AG04450 (cell line): ENCODE data around the gene NKAIN2. TPM values are rescaled to one million over a fixed set of nuclear protein-coding genes. Genes with fewer than 3 reads are reported as not detected.

Source experiments
- CTCF ChIA-PET: fragments of 300-600, 350-600 bp; formaldehyde crosslinking; extraction: SDS; loops from one replicate; lab custom pipeline; 2022; ENCODE audit warnings: antibody characterized with exemption, inconsistent platforms; lab: Charles Lee
- POLR2A ChIA-PET: fragments of 350-600 bp; formaldehyde crosslinking; extraction: SDS; loops from one replicate; lab custom pipeline; 2021; ENCODE audit warnings: antibody characterized with exemption, inconsistent platforms; lab: Yijun Ruan, JAX
- DNase-seq: peaks from one replicate; pipeline ENCODE4 v3.0.0-alpha.2; 2011; ENCODE audit warnings: low read depth, low spot score
- H3K27ac ChIP-seq: one replicate; pipeline ENCODE4 v1.5.1; 2012; ENCODE audit warnings: low read depth, low read length, control low read depth
- H3K27me3 ChIP-seq: one replicate; pipeline ENCODE4 v1.6.0; 2012; ENCODE audit warnings: low read length; ENCODE audit not compliant: control insufficient read depth, insufficient read depth
- H3K4me3 ChIP-seq: 2 replicates; pipeline ENCODE4 v1.5.1; 2011; ENCODE audit warnings: mild to moderate bottlenecking, low read depth, low read length, control low read depth
- H3K9me3 ChIP-seq: 2 replicates; pipeline ENCODE4 v1.5.1; 2012; ENCODE audit warnings: low read length; ENCODE audit not compliant: control insufficient read depth, insufficient read depth
- polyA plus RNA-seq: library from polyadenylated mRNA; depleted of rRNA; stranded (reverse); fragments of >200 nt; gene quantifications from 2 replicates; pipeline ENCODE4 v1.2.3, GENCODE V29; 2011
- TF ChIP-seq, protein P1 (sequence below): IDR thresholded peaks from 2 replicates; pipeline ENCODE4 v1.5.1; 2011; ENCODE audit warnings: low read depth, low read length, control low read depth, inconsistent platforms

Gene NKAIN2
- polyA plus RNA-seq, 1 experiment: not detected

DNA sequence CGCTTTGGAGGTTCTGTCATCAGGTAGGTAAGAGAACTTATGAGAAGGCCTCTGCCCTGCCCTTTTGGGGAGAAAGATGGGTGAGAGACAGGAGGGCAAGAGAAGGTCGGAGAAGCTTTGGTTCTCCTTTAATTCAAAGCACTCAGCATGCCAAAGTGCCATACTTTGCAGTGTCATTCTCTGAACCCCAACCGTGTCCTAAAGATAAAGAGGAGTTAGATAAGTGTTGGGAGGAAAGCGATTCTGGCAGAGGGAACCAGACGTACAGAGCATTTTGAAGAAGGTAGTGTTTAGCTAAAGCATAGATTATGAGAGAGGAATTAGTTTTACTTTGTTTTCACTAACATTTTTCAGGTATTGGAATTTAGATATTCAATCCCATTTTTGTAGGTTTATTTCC lies 40.3 kb downstream of the NKAIN2 start:
- TF ChIP-seq, protein P1, sequence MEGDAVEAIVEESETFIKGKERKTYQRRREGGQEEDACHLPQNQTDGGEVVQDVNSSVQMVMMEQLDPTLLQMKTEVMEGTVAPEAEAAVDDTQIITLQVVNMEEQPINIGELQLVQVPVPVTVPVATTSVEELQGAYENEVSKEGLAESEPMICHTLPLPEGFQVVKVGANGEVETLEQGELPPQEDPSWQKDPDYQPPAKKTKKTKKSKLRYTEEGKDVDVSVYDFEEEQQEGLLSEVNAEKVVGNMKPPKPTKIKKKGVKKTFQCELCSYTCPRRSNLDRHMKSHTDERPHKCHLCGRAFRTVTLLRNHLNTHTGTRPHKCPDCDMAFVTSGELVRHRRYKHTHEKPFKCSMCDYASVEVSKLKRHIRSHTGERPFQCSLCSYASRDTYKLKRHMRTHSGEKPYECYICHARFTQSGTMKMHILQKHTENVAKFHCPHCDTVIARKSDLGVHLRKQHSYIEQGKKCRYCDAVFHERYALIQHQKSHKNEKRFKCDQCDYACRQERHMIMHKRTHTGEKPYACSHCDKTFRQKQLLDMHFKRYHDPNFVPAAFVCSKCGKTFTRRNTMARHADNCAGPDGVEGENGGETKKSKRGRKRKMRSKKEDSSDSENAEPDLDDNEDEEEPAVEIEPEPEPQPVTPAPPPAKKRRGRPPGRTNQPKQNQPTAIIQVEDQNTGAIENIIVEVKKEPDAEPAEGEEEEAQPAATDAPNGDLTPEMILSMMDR: no peak
- ChIA-PET POLR2A (no interaction called here), CTCF (no interaction called here)
- H3K4me3 ChIP-seq: no peak overlapping the region
- no peaks in the 10 kb centered on the region for H3K27me3 ChIP-seq
- no peaks in the 10 kb centered on the region for H3K9me3 ChIP-seq
- DNase-seq: no peak
- no peak overlapping the region for H3K27ac ChIP-seq

DNA sequence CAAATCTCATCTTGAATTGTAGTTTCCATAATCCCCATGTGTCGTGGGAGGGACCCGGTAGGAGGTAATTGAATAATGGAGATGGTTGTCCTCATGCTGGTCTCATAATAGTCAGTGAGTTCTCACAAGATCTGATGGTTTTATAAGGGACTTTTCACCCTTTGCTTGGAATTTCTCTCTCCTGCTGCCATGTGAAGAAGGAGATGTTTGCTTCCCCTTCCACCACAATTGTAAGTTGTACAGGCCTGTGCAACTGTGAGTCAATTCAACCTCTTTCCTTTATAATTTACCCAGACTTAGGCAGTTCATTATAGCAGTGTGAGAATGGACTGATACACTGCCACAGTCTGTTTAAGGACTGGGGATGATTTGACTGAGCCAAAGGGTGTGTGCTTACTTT lies 44.7 kb downstream of the NKAIN2 start:
- Histone ChIP-seq H3K27ac (no peak overlapping the region), H3K4me3 (no peak overlapping the region), H3K9me3 (no peaks in the 10 kb centered on the region), H3K27me3 (no peaks in the 10 kb centered on the region)
- ChIA-PET CTCF (no interaction called here), POLR2A (no interaction called here)
- TF ChIP-seq, protein P1: no peak
- DNase-seq: no peak

DNA sequence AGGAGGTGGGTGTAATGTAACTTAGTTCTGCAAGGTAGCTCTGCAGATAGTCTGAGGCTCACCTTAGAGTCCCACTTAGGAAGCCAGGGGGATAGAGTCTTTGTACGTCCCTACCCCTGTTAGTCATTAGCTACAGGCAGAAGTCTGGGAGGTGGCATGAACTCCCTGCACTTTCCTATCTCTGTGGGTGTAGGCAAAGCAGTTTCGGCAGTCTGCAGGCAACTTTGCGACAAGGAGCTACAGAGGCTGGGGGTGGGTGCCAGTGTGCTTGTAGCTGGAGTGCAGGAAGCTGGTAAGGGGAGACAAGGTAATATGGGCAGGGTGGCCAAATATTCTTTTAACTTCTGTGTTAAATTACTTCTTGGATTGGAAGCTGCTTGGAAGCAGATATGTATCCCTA lies 45.7 kb downstream of the NKAIN2 start:
- no peaks in the 10 kb centered on the region for H3K9me3 ChIP-seq
- POLR2A ChIA-PET: no interaction called here
- TF ChIP-seq, protein P1: no peak
- H3K4me3 ChIP-seq: no peak overlapping the region
- CTCF ChIA-PET: no interaction called here
- H3K27ac ChIP-seq: no peak overlapping the region
- H3K27me3 ChIP-seq: no peaks in the 10 kb centered on the region
- DNase-seq: no peak

DNA sequence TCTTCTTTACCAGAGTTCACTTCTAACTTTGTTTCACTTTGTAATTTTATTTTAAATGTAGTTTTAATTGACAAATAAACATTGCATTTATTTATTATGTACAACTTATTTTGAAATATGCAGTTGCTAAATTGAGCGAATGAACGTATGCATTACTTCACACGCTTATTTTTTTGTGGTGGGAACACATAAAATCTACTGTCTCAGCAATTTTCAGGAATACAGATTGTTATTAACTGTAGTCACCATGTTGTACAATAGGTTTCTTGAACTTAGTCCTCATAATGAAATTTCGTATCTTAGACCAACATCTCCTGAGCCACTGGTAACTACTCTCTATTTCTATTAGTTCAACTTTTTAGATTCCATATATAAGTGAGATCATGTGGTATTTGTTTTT lies 46.9 kb downstream of the NKAIN2 start:
- POLR2A ChIA-PET: no interaction called here
- DNase-seq: no peak
- CTCF ChIA-PET: no interaction called here

DNA sequence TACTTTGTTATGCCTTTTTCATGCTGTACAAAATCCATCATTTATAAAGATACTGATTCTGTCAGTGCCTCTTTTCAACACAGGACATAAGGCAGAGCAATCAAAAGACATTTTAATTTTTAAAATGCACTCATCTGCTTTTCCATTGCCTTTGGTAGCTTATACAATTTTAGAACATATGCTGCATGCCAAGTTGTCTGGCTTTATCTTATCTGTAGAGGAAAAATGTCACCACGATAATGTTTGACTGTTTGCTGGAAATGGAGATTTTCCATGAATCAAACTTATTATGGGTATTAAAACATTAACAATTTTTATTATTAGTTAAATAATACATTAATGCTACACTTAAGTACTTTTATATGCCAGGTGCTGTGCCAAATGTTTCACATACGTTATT lies 50.5 kb downstream of the NKAIN2 start:
- no peak overlapping the region for H3K27ac ChIP-seq
- no peak for DNase-seq
- H3K4me3 ChIP-seq: no peak overlapping the region
- TF ChIP-seq, protein P1: no peak
- no peaks in the 10 kb centered on the region for H3K27me3 ChIP-seq
- ChIA-PET POLR2A (no interaction called here), CTCF (no interaction called here)
- no peaks in the 10 kb centered on the region for H3K9me3 ChIP-seq

More for the DNA sequence above, 46.9 kb downstream of the NKAIN2 start:
- TF ChIP-seq, protein P1: no peak
- Histone ChIP-seq H3K9me3 (no peaks in the 10 kb centered on the region), H3K27me3 (no peaks in the 10 kb centered on the region), H3K4me3 (no peak overlapping the region), H3K27ac (no peak overlapping the region)
